GM18499 (cell line): Measurements from ENCODE around the gene AGL.
"Not testable (repeated sequence)": the region's sequence is repeated elsewhere in the genome, so short reads cannot be mapped to it uniquely, and the experiment has no call there.

ENCODE experiments used
- ATAC-seq: cut with Tn5 transposase; IDR thresholded peaks from one replicate; pipeline ENCODE4 v1.9.1; 2021; ENCODE audit warnings: moderate number of reproducible peaks; ENCODE audit not compliant: insufficient read depth, unreplicated experiment

Gene AGL

GRCh38 chr1:99935534-99935933 is 85.4 kb downstream of the AGL start:
- ATAC-seq = no peak

- no peak for ATAC-seq
Measured at GRCh38 chr1:99936071-99936470, 85.9 kb downstream of the AGL start.

GRCh38 chr1:99942723-99943122 is 92.6 kb downstream of the AGL start:
- no peak for ATAC-seq

- no peak for ATAC-seq
Measured at GRCh38 chr1:99943223-99943794, 93.1 kb downstream of the AGL start.

DNA sequence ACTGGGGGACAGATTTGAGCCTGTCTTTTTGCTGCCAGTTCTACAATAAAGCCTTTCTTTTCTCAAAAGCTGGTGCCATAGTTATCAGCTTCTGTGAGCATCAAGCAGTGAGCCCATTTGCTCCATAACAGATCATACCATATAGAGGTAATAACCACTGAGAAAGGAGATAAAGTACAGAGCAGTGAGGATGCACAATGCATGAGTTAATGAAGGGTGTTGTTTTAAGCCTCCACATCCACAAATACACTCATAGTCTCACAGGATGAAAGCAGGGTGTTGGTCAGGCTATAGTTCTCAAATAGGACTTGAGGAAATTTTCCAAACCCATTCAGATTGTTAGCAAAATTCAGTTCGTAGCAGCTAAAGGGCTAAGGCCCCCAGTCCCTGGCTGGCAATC is 94.0 kb downstream of the AGL start:
- ATAC-seq = no peak

DNA sequence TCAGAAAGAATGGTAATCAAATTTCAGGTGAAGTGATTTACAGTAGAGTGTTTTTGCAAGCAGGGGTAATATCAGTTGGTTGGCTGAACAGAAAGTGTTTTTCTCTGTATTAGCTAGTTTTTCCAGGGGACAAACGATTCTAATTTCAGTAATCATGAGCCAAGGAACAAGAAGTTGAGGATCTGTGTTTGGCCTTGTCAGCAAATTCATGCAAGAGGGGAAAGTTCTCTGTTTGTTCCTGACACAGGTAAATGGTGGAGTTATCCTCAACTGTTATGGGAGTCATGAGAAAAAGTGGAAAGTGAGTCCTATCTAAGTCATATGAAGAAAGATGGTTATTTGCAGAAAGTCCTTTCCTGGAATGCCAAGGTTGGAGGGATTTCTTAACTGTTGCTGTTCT is 95.0 kb downstream of the AGL start:
- no peak for ATAC-seq

- ATAC-seq = no peak
Measured at GRCh38 chr1:99950486-99950885, 100.3 kb downstream of the AGL start.

DNA sequence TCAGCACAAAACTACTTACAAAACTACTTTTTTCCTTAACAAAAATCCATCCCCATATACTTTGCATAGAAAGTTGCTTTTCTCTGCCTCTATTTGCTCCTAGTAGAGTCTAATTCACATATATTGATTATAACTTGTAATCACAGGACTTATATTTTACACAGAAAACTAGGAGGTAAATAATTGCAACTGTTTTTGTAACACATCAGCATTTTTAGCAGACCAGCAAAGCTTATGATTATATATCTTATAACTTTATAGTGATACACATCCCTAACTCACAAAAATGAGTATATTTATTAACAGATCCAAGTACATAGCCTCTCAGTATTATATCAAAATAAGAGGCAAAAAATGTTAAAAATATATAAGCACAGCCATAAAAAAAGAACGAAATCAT is 102.4 kb downstream of the AGL start:
- no peak for ATAC-seq

- ATAC-seq = no peak
Measured at GRCh38 chr1:99955375-99955774, 105.2 kb downstream of the AGL start.

- ATAC-seq = no peak
Measured at GRCh38 chr1:99956755-99957154, 106.6 kb downstream of the AGL start.

DNA sequence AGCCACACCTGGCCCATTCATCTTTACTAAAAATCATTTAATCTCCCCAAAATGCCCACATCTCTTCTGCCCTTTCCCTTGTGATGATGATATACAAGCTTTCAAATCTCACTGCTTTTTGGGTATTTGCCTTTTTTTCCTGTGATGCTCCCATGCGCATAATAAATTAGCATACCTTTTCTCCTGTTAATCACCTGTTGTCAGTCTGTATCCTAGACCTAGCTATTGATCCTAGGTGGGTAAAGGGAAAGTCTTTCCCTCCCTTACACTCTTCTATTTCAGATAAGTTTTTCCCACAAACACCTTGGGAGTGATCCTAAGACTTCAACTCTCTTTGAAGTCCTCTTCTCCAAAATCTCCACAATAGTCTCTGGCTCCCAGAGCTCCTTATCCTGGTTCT is 107.7 kb downstream of the AGL start:
- ATAC-seq = no peak

DNA sequence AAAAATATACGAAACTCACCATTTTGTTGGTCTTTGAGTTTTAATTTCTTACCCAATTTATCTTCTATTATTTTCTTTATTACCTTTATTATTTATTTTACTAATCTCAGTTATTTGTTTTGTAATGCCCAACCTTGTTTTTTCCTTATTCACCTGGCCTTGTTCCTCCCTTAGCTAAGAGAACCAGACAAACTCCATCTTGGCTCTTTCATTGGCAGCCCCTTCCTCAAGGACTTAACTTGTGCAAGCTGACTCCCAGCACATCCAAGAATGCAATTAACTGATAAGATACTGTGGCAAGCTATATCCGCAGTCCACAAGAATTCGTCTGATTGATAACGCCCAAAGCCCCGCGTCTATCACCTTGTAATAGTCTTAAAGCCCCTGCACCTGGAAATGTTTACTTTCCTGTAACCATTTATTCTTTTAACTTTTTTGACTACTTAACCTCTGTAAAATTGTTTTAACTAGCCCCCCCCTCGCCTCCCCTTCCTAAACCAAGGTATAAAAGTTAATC is 109.1 kb downstream of the AGL start:
- ATAC-seq = not testable (repeated sequence)

DNA sequence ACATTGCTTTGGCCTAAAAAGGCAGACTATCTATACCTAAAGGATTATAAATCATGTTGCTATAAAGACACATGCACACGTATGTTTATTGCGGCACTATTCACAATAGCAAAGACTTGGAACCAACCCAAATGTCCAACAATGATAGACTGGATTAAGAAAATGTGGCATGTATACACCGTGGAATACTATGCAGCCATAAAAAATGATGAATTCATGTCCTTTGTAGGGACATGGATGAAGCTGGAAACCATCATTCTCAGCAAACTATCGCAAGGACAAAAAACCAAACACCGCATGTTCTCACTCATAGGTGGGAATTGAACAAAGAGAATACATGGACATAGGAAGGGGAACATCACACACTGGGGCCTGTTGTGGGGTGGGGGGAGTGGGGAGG is 110.1 kb downstream of the AGL start:
- not testable (repeated sequence) for ATAC-seq

GRCh38 chr1:99963041-99963795 is 113.1 kb downstream of the AGL start:
- no peak for ATAC-seq

DNA sequence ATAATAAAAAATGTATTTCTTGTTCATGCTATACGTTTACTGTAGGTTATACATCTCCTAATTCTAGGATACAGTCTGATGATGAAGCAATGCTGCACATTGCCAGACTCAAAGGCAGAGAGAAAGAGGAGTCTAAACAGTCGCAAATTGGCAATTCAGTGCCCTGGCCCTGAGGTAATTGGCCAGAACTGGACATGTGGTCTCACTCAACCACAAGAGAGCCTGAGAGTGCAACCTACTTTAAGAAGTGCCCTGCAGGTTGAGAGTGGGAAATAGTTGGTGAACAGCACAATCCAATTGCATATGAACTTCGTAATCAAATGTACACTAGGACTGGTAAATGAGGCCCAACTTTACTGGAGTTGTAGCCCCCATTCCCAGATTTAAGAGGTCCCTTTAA is 114.6 kb downstream of the AGL start:
- ATAC-seq = no peak

DNA sequence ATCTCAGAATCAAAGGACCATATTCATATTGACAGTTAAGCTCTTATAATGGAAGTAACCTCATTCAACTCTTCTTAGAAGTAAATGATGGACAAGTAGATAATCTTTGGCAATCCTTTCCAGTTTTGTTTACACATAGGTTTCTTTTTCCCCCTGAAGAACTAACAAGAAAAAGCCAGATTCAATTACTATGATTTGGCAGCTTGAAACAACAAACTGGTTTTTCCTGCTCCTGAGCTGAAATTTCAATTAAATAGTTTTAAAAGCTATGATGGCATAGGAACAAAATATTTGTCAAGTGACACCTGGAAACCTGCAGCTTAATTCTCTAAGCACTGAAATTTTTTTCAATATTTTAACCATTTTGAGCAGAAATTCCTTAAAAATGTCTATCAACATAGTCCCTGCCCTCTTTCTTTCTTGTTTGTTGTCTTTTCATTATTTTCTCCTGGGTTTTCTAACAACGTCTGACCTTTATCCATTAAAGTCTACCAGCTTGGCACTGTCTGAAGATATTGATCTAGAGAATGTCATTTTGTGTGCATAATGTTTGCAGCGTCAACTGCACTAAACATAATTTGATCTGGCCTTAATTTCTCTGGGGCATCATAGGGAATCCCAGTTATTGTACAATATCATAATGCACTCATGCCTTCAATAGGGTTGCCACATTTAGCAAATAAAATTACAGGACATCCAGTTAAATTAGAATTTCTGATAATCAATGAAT is 115.7 kb downstream of the AGL start:
- no peak for ATAC-seq

GRCh38 chr1:99968214-99968613 is 118.1 kb downstream of the AGL start:
- no peak for ATAC-seq

- ATAC-seq = peak; percentile 3
Measured at GRCh38 chr1:99969260-99969728, 119.1 kb downstream of the AGL start.

DNA sequence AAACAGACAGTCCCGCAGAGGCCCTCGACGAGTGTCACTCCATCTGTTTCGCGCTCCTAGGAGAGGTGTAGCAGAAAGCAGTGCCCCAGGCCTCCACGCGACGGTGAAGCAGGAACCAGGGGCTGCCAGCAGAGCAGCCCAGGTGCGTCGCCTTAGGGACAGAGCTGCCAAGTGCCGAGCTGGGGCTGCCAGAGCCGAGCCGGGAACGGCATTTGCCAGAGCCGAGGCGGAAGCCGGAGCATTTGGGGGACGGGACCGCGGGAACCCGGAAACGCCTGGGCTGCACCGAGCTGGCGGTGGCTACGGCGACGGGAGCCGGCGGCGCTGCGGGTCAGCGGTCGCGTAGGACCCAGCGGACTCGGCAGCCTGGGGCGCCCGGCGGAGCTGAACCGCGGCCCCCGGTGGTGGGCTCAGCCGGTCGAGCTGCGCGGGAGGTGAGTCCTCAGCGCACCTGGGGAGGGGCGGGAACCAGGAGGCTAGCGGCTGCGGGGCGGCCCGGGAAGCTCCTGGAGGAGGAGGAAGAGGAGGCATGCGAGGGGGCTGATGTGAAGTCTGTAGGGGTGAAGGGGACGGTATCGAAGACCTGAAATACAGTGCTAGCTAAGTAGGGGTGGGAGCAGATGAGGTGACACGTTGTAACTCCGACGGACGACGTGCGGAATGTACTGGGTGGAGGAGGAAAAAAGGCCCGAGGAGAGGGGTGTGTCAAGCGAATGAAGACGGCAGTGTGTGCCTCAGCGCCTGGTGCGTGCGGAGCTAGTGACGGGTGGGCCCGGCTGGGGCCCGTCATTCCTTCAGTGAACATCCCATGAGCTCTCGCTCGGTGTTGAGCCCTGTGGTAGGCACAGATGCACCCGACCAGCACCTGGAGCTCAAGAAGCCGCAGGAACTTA is 119.8 kb downstream of the AGL start, which contains the start of gene SLC35A3:
TSS of gene SLC35A3 (plus strand) at position 268 of the 893 bp plus-strand sequence. CDS start 23,559 bp downstream, outside the sequence.
- ATAC-seq = peak; percentile 69

GRCh38 chr1:99970713-99971255 is 120.6 kb downstream of the AGL start:
- no peak for ATAC-seq
